DND-41 (cell line): Measurements from ENCODE around the gene AKR7A3.

Experiments
- ATAC-seq: fragments of 200-7000 bp; cut with Tn5 transposase; 3 replicates; pipeline ENCODE4 v1.9.1; 2021; ENCODE audit warnings: low read depth; ENCODE audit not compliant: insufficient read depth
- DNase-seq: peaks from one replicate; pipeline ENCODE4 v3.0.0-alpha.2; 2020
- H2AFZ ChIP-seq: 2 replicates; pipeline ENCODE4 v1.6.0; 2012; ENCODE audit warnings: low read depth, low read length
- H3K27ac ChIP-seq: 2 replicates; pipeline ENCODE4 v1.5.1; 2012; ENCODE audit warnings: low read length, inconsistent platforms
- H3K27me3 ChIP-seq: fragments of 200-600 bp; sonication (generic); 2 replicates; pipeline ENCODE4 v1.6.0; 2012; ENCODE audit warnings: low read length, mild to moderate bottlenecking, inconsistent platforms; ENCODE audit not compliant: insufficient read depth, poor library complexity
- H3K36me3 ChIP-seq: 2 replicates; pipeline ENCODE4 v1.5.1; 2012; ENCODE audit warnings: low read length, inconsistent platforms; ENCODE audit not compliant: insufficient read depth
- H3K4me1 ChIP-seq: 2 replicates; pipeline ENCODE4 v1.5.1; 2012; ENCODE audit warnings: mild to moderate bottlenecking, low read length; ENCODE audit not compliant: insufficient read depth
- H3K4me2 ChIP-seq: 2 replicates; pipeline ENCODE4 v1.6.0; 2012; ENCODE audit warnings: mild to moderate bottlenecking, moderate library complexity, low read length, inconsistent platforms; ENCODE audit not compliant: insufficient read depth
- H3K4me3 ChIP-seq, 2 experiments: fragments of 200-600 bp in 1 of 2; shearing (Covaris generic) in 1 of 2; 2 replicates each; pipeline ENCODE4 v1.5.1; 2012 to 2016; ENCODE audit warnings: inconsistent platforms in 2 of 2, low read length in 2 of 2, mild to moderate bottlenecking in 2 of 2, low read depth in 1 of 2, moderate library complexity in 1 of 2
- H3K79me2 ChIP-seq: 2 replicates; pipeline ENCODE4 v1.6.0; 2012; ENCODE audit warnings: low read length, inconsistent platforms; ENCODE audit not compliant: insufficient read depth
- H3K9ac ChIP-seq: 2 replicates; pipeline ENCODE4 v1.6.0; 2012; ENCODE audit warnings: low read depth, mild to moderate bottlenecking, inconsistent platforms, low read length, moderate library complexity
- H3K9me3 ChIP-seq: 2 replicates; pipeline ENCODE4 v1.5.1; 2012; ENCODE audit warnings: low read length, moderate library complexity, mild to moderate bottlenecking, inconsistent platforms; ENCODE audit not compliant: insufficient read depth, severe bottlenecking
- H4K20me1 ChIP-seq: 2 replicates; pipeline ENCODE4 v1.6.0; 2012; ENCODE audit warnings: low read length; ENCODE audit not compliant: insufficient read depth
- CTCF ChIP-seq: IDR thresholded peaks from 2 replicates; pipeline ENCODE4 v1.5.1; 2012; ENCODE audit warnings: borderline replicate concordance, low read length, moderate library complexity, mild to moderate bottlenecking; ENCODE audit not compliant: poor library complexity, severe bottlenecking; ENCODE audit errors: extremely low read depth
- EZH2 ChIP-seq: IDR thresholded peaks from 3 replicates; pipeline ENCODE4 v1.6.1; 2012; ENCODE audit warnings: borderline replicate concordance, low read depth, mild to moderate bottlenecking, moderate library complexity, low read length, inconsistent platforms; ENCODE audit not compliant: severe bottlenecking

AKR7A3 gene

DNA sequence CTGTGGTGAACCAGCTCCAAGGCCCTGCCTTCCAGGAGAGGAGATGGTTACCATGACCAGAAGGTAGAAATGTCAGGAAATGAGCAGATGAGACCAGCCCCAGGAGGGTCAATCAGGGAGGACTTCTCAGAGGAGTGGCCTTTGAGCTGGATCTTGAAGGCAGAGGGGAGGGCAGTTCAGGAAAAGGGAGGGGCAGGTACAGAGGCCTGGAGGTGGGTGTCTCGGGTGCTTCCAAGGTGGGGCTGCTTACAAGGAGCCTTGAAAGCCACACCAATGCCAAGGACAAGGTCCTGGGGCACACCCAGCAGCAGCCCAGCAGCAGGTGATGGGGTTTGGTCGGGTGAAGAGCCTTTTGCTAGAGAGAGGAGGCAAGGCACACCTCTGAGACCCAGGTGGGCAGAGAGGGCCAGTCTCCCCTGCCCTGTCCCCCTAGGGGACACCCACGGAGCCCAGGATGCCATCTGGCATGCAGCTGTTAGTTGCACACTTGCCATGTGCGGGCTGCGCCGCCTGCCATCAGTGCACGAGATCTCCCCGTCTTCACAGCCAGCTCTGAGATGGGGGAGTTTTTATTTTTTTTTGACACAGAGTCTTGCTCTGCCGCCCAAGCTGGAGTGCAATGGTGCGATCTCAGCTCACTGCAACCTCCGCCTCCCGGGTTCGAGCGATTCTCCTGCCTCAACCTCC, 42.0 kb upstream of the AKR7A3 start:
- no peak overlapping the region for H3K27ac ChIP-seq
- H3K79me2 ChIP-seq, result no peaks in the 10 kb centered on the region
- no peak overlapping the region for H2AFZ ChIP-seq
- no peaks in the 10 kb centered on the region for H3K27me3 ChIP-seq
- no peaks in the 10 kb centered on the region for H3K9me3 ChIP-seq
- H4K20me1 ChIP-seq, result no peaks in the 10 kb centered on the region; the same call in 1 of the 2 replicates
- ATAC-seq, result no peak
- no peak for TF ChIP-seq EZH2
- no peak for TF ChIP-seq CTCF
- H3K36me3 ChIP-seq, result peaks cover 19% of the 10 kb centered on the region
- no peak overlapping the region for H3K9ac ChIP-seq
- no peak overlapping the region for H3K4me2 ChIP-seq
- no peak for DNase-seq
- H3K4me3 ChIP-seq, result no peak overlapping the region
- no peaks in the 10 kb centered on the region for H3K4me1 ChIP-seq

DNA sequence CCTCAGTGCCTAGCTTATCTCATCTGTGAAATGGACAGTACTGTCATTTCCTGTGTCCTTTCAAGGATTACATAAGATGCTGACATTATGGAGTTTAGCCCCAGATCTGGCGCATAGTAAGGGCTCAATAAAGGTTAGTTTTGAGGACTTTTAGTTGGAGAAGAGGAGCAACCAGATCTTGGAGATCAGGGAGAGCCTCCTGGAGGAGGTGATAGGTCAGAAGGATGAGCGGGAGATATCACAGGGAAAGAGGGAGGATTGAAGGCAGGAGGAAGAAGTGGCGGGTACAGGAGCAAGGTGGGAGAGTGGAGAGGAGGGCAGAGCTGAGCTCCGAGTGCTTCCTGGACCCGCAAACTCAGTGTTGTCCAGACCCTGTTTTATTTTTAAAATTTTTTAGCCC, 41.0 kb upstream of the AKR7A3 start:
- H3K9ac ChIP-seq, result no peak overlapping the region
- H3K4me2 ChIP-seq, result no peak overlapping the region
- no peak overlapping the region for H3K4me3 ChIP-seq
- no peak for TF ChIP-seq CTCF
- no peak for TF ChIP-seq EZH2
- no peak overlapping the region for H3K27ac ChIP-seq
- DNase-seq (no peak), ATAC-seq (no peak)
- H3K79me2 ChIP-seq, result no peaks in the 10 kb centered on the region
- H3K9me3 ChIP-seq, result no peaks in the 10 kb centered on the region
- H3K36me3 ChIP-seq, result peaks cover 25% of the 10 kb centered on the region
- no peak overlapping the region for H2AFZ ChIP-seq
- H3K27me3 ChIP-seq, result no peaks in the 10 kb centered on the region
- no peaks in the 10 kb centered on the region; the same call in 1 of the 2 replicates for H4K20me1 ChIP-seq
- H3K4me1 ChIP-seq, result no peaks in the 10 kb centered on the region

- Histone ChIP-seq H3K27ac (no peak overlapping the region), H4K20me1 (no peaks in the 10 kb centered on the region; the same call in 1 of the 2 replicates), H3K27me3 (no peaks in the 10 kb centered on the region), H2AFZ (no peak overlapping the region), H3K4me1 (no peaks in the 10 kb centered on the region), H3K9me3 (no peaks in the 10 kb centered on the region), H3K4me2 (no peak overlapping the region), H3K36me3 (peaks cover 25% of the 10 kb centered on the region), H3K9ac (no peak overlapping the region), H3K79me2 (no peaks in the 10 kb centered on the region), H3K4me3 (no peak overlapping the region)
- no peak for ATAC-seq
- TF ChIP-seq CTCF (no peak), EZH2 (no peak)
- DNase-seq, result no peak
Measured at GRCh38 chr1:19329188-19329587, 40.6 kb upstream of the AKR7A3 start.
